ENCODE data around the gene CAVIN3.

The CAVIN3 gene

DNA sequence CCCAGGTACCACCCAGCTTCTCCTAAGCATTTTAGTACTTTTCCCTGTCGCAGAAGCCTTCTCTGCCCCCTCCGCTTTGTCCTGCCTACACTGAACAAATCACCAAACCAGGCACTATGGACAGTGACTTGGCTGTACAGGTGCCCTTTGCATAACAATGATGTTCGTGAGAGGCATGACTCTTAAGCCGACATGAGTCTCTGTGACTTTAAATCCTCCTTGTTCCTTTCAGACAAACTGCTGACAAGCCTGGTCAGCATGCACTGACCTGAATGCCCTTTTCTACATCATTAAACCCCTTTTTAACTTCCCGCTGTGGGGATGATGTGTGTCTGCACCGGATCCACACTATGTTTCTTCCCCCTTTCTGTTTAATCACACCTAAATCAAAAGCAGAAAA lies 16.6 kb downstream of the CAVIN3 start:
- H3K4me3 ChIP-seq (replicated peaks; ENCODE audit: low read depth, low read length), result no peak overlapping the region
- TF ChIP-seq, protein P1, sequence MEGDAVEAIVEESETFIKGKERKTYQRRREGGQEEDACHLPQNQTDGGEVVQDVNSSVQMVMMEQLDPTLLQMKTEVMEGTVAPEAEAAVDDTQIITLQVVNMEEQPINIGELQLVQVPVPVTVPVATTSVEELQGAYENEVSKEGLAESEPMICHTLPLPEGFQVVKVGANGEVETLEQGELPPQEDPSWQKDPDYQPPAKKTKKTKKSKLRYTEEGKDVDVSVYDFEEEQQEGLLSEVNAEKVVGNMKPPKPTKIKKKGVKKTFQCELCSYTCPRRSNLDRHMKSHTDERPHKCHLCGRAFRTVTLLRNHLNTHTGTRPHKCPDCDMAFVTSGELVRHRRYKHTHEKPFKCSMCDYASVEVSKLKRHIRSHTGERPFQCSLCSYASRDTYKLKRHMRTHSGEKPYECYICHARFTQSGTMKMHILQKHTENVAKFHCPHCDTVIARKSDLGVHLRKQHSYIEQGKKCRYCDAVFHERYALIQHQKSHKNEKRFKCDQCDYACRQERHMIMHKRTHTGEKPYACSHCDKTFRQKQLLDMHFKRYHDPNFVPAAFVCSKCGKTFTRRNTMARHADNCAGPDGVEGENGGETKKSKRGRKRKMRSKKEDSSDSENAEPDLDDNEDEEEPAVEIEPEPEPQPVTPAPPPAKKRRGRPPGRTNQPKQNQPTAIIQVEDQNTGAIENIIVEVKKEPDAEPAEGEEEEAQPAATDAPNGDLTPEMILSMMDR (IDR thresholded peaks at IDR 0.05; ENCODE audit: low read length, missing control alignments), result no peak
- DNase-seq (ENCODE audit: low read depth), result no peak

DNA sequence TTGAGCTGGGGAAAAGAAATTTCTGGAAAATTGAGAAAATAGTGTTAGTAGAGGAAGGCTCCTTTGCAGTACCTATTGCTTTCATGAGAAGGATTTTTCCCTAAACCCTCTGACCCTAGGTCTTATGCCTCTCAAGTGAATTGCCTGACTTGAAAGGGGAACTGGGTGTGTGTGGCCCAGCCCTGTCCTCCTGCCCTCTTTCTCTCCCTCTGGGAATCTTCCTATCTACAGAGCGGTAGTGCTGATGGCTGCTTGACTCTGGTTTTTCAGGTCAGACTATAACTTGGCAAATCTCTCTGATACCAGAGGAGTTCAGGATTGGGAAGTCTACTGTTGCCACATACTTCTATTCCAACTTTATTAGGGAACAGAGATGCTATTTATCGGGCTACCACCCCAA lies 19.2 kb downstream of the CAVIN3 start:
- TF ChIP-seq, protein P1 (IDR thresholded peaks at IDR 0.05; ENCODE audit: low read length, missing control alignments), result no peak
- H3K4me3 ChIP-seq (replicated peaks; ENCODE audit: low read depth, low read length), result no peak overlapping the region
- no peak for DNase-seq (ENCODE audit: low read depth)

DNA sequence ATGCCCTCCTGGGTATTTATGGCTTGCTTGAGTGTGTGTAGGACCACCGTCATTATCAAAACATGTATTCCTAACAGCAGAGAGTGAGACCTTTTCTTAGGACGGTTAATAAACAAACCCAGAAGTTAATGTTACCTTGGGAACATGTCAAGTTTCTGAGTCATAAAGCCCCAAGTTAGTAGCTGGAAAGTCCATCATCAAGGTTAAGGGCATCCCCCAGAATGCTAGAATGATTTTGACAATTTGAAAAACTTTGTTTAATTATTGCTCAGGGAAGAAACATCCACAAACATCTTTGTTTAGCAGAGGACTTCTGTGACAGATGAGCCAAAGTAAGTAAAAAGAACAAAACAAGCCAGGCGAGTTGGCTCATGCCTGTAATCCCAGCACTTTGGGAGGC lies 20.0 kb downstream of the CAVIN3 start:
- TF ChIP-seq, protein P1 (IDR thresholded peaks at IDR 0.05; ENCODE audit: low read length, missing control alignments), result no peak
- DNase-seq (ENCODE audit: low read depth), result no peak
- H3K4me3 ChIP-seq (replicated peaks; ENCODE audit: low read depth, low read length), result no peak overlapping the region

DNA sequence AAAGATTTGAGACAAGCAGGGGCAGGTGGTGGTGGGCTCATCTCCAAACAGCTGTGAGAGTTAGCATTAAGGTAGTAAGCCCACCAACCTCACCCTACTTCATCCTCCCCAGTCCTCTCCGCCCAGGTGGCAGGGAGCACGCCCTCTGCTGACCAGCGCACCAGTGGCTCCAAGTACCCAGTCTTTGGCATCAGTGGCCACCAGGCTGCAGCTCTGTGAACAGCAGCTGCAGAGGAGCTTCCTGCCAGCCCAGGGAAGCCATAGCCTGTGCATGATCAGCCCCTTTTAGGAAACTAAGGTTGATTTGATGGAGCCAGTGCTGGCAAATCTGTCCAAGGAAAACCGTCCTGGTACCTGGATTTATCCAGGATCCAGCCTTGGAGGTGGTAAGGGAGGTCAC lies 21.7 kb downstream of the CAVIN3 start:
- peak; percentile 44 for DNase-seq (ENCODE audit: low read depth)
- TF ChIP-seq, protein P1 (IDR thresholded peaks at IDR 0.05; ENCODE audit: low read length, missing control alignments), result peak; percentile 76
- no peak overlapping the region for H3K4me3 ChIP-seq (replicated peaks; ENCODE audit: low read depth, low read length)

DNA sequence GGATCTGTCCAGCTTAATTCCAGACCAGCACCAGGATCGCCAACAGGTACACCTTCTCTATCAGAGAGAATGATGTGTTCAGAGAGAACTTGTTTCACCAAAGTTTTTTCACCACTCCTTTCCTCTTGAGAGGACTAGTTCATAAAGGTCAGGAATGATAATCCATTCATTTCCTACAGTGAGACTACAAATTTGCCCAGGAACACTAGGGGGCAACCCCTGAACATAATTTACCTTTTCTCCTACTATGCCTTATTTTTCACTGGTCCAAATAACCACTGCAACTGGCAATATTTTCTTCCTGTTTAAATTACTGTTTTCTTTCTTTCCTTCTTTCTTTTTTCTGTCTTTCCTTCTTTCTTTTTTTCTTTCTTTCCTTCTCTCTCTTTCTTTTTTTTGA lies 22.5 kb downstream of the CAVIN3 start:
- no peak overlapping the region for H3K4me3 ChIP-seq (replicated peaks; ENCODE audit: low read depth, low read length)

DNA sequence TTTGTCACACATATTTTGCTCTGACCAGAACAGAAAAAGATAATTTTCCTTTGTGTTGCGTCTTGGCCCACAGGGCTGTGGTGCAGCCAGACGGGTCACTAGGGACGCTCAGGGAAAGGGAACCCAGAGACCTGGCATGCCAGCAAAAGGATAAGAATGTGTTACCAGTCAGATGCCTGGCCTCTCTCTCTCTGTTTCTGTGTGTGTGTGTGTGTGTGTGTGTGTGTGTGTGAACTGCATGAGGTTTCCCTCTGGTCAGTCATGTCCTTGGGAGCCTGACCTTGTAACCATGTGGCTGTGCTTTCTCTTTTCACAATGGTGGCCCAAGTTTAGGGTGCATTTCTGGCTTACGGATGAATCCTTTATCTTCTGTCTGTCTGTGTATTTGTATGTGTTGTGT lies 35.3 kb downstream of the CAVIN3 start:
- no peak for DNase-seq (ENCODE audit: low read depth)
- TF ChIP-seq, protein P1 (IDR thresholded peaks at IDR 0.05; ENCODE audit: low read length, missing control alignments), result no peak
- H3K4me3 ChIP-seq (replicated peaks; ENCODE audit: low read depth, low read length), result no peak overlapping the region

More for the DNA sequence above, 22.5 kb downstream of the CAVIN3 start:
- no peak for DNase-seq (ENCODE audit: low read depth)
- TF ChIP-seq, protein P1 (IDR thresholded peaks at IDR 0.05; ENCODE audit: low read length, missing control alignments), result peak; percentile 52

DNA sequence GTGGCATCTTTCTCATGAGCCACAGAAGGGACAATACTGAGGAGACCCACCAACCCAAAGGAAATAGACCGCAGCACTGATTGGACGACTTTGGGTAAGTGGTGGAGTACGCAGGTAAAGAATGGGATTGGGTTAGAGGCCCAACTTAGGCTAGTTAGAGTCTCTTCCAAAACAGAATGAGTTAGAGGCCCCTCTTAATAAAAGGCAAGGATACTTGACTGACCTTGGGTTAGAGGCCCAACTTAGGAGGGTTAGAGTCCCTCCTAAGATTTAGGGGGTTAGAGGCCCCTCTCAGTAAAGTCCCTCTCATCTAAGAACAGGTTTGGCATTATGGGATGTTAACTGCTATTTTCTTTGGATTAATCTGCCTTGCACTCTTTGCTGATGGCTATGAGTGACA lies 36.1 kb downstream of the CAVIN3 start:
- TF ChIP-seq, protein P1 (IDR thresholded peaks at IDR 0.05; ENCODE audit: low read length, missing control alignments), result no peak
- no peak overlapping the region for H3K4me3 ChIP-seq (replicated peaks; ENCODE audit: low read depth, low read length)
- DNase-seq (ENCODE audit: low read depth), result no peak
